ENCODE data around the gene TP53RK.

- TF ChIP-seq, protein P1, sequence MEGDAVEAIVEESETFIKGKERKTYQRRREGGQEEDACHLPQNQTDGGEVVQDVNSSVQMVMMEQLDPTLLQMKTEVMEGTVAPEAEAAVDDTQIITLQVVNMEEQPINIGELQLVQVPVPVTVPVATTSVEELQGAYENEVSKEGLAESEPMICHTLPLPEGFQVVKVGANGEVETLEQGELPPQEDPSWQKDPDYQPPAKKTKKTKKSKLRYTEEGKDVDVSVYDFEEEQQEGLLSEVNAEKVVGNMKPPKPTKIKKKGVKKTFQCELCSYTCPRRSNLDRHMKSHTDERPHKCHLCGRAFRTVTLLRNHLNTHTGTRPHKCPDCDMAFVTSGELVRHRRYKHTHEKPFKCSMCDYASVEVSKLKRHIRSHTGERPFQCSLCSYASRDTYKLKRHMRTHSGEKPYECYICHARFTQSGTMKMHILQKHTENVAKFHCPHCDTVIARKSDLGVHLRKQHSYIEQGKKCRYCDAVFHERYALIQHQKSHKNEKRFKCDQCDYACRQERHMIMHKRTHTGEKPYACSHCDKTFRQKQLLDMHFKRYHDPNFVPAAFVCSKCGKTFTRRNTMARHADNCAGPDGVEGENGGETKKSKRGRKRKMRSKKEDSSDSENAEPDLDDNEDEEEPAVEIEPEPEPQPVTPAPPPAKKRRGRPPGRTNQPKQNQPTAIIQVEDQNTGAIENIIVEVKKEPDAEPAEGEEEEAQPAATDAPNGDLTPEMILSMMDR (conservative IDR thresholded peaks at IDR 0.05; ENCODE audit: low read depth, low read length), result no peak
- no peak for TF ChIP-seq EZH2 (IDR thresholded peaks at IDR 0.05; ENCODE audit: borderline replicate concordance, low read depth, low read length, poor library complexity, severe bottlenecking)
Observed at GRCh38 chr20:46683939-46684750, 5.1 kb downstream of the TP53RK start.
